Endothelial cell of umbilical vein (primary cell): Measurements from ENCODE around the gene PKNOX2. TPM values are rescaled to one million over a fixed set of nuclear protein-coding genes. Genes with fewer than 3 reads are reported as not detected.

ENCODE experiments used
- BruUV-seq: library from RNA; stranded (reverse); fragments of 400-500 nt; replicated peaks from 2 replicates; lab custom pipeline; 2021; lab: Mats Ljungman, UMichigan
- CTCF ChIA-PET: fragments of 300-600, 350-600 bp; sonication (Branson Sonifier 250); formaldehyde crosslinking; loops from one replicate; lab custom pipeline; 2021; ENCODE audit warnings: antibody characterized with exemption, inconsistent platforms; lab: Charles Lee
- POLR2A ChIA-PET: fragments of 300-600, 350-600 bp; sonication (Branson Sonifier 250); formaldehyde crosslinking; loops from one replicate; lab custom pipeline; 2021; ENCODE audit warnings: antibody characterized with exemption, inconsistent platforms; lab: Charles Lee
- DNase-seq: peaks from one replicate; pipeline ENCODE4 v3.0.0-alpha.2; 2011; ENCODE audit warnings: low read depth, low spot score
- FAIRE-seq: peaks from 2 replicates; lab custom pipeline; 2011; peaks lifted over from hg19 to GRCh38; lab: Jason Lieb, UNC
- H2AFZ ChIP-seq: 2 replicates; pipeline ENCODE4 v1.6.0; 2012; ENCODE audit warnings: low read depth, low read length, control low read depth, inconsistent platforms
- H3K27ac ChIP-seq: 2 replicates; pipeline ENCODE4 v1.5.1; 2011; ENCODE audit warnings: low read depth, mild to moderate bottlenecking, control low read depth, low read length, moderate library complexity; ENCODE audit not compliant: insufficient read depth
- H3K27me3 ChIP-seq, 2 experiments: 2 replicates each; pipeline versions ENCODE4 v1.6.0 to v1.6.1; 2011; ENCODE audit warnings: low read length in 2 of 2, mixed read lengths in 1 of 2; ENCODE audit not compliant: control insufficient read depth in 2 of 2, insufficient read depth in 2 of 2
- H3K36me3 ChIP-seq, 2 experiments: 2 replicates in 1 of 2; 3 replicates in 1 of 2; pipeline ENCODE4 v1.5.1; 2011; ENCODE audit warnings: low read length in 2 of 2, mild to moderate bottlenecking in 1 of 2, moderate library complexity in 1 of 2; ENCODE audit not compliant: control insufficient read depth in 2 of 2, insufficient read depth in 2 of 2; ENCODE audit errors: extremely low read depth in 1 of 2
- H3K4me1 ChIP-seq: 3 replicates; pipeline ENCODE4 v1.5.1; 2011; ENCODE audit warnings: mild to moderate bottlenecking, low read length; ENCODE audit not compliant: control insufficient read depth, insufficient read depth; ENCODE audit errors: extremely low read depth
- H3K4me2 ChIP-seq: 2 replicates; pipeline ENCODE4 v1.6.1; 2011; ENCODE audit warnings: low read length, control low read depth, mixed read lengths; ENCODE audit not compliant: insufficient read depth
- H3K4me3 ChIP-seq, 3 experiments: fragments of 200-600 bp in 1 of 3; sonication (generic), shearing (Covaris generic) in 1 of 3; replicated peaks in 1 of 3; 2 replicates each; pipeline ENCODE4 v1.5.1; 2011 to 2016; ENCODE audit warnings: control low read depth in 3 of 3, low read length in 3 of 3, mild to moderate bottlenecking in 2 of 3, inconsistent platforms in 1 of 3, low read depth in 1 of 3, moderate library complexity in 1 of 3; ENCODE audit not compliant: insufficient read depth in 1 of 3
- H3K79me2 ChIP-seq: 2 replicates; pipeline ENCODE4 v1.6.0; 2012; ENCODE audit warnings: low read length, inconsistent platforms; ENCODE audit not compliant: control insufficient read depth, insufficient read depth
- H3K9ac ChIP-seq: replicated peaks from 2 replicates; pipeline ENCODE3; 2011; ENCODE audit warnings: low read length, control low read depth; ENCODE audit not compliant: insufficient read depth; ENCODE audit errors: extremely low read depth
- H3K9me1 ChIP-seq: replicated peaks from 3 replicates; pipeline ENCODE4 v1.6.0; 2011; ENCODE audit warnings: mild to moderate bottlenecking, low read length; ENCODE audit not compliant: control insufficient read depth, insufficient read depth; ENCODE audit errors: extremely low read depth
- H3K9me3 ChIP-seq: replicated peaks from 2 replicates; pipeline ENCODE4 v1.5.1; 2012; ENCODE audit warnings: low read length, inconsistent platforms; ENCODE audit not compliant: control insufficient read depth, insufficient read depth
- H4K20me1 ChIP-seq: replicated peaks from 2 replicates; pipeline ENCODE3; 2011; ENCODE audit warnings: mild to moderate bottlenecking, low read length; ENCODE audit not compliant: control insufficient read depth, insufficient read depth; ENCODE audit errors: extremely low read depth
- CTCF ChIP-seq, 2 donors: IDR thresholded peaks; 1 replicate in 1 of 2; 2 replicates in 1 of 2; pipeline ENCODE4 v1.5.1; 2011; ENCODE audit warnings: low read length in 2 of 2, mild to moderate bottlenecking in 2 of 2, moderate library complexity in 2 of 2, control low read depth in 1 of 2, inconsistent platforms in 1 of 2, low read depth in 1 of 2; ENCODE audit not compliant: insufficient read depth in 1 of 2; ENCODE audit errors: extremely low read depth in 1 of 2
- EZH2 ChIP-seq: IDR thresholded peaks from 2 replicates; pipeline ENCODE4 v1.6.1; 2012; ENCODE audit warnings: borderline replicate concordance, low read depth, mild to moderate bottlenecking, moderate library complexity, low read length, inconsistent platforms; ENCODE audit not compliant: severe bottlenecking
- FOS ChIP-seq: IDR thresholded peaks from 2 replicates; pipeline ENCODE4 v1.6.1; 2011; ENCODE audit warnings: mild to moderate bottlenecking, low read length, moderate library complexity, borderline replicate concordance; ENCODE audit not compliant: insufficient read depth
- GATA2 ChIP-seq: IDR thresholded peaks from 2 replicates; pipeline ENCODE4 v1.7.0; 2011; ENCODE audit warnings: low read depth, mild to moderate bottlenecking, moderate library complexity, mixed read lengths, low read length; ENCODE audit not compliant: insufficient read length, insufficient read depth
- JUN ChIP-seq: IDR thresholded peaks from 2 replicates; pipeline ENCODE4 v1.6.1; 2011; ENCODE audit warnings: borderline replicate concordance, low read depth; ENCODE audit not compliant: insufficient read length, insufficient read depth
- MYC ChIP-seq: IDR thresholded peaks from one replicate; pipeline ENCODE4 v1.6.1; 2011; ENCODE audit warnings: mild to moderate bottlenecking, low read depth, low read length
- POLR2A ChIP-seq: IDR thresholded peaks from 2 replicates; pipeline ENCODE4 v1.6.1; 2012; ENCODE audit warnings: low read depth, mild to moderate bottlenecking, control low read depth, low read length
- POLR2AphosphoS5 ChIP-seq: IDR thresholded peaks from 2 replicates; pipeline ENCODE4 v1.6.1; 2012; ENCODE audit warnings: low read depth, mild to moderate bottlenecking, control low read depth, low read length, moderate library complexity; ENCODE audit not compliant: insufficient read depth
- dilution Hi-C: fragments of 300-500 bp; cut with MboI; formaldehyde crosslinking; loops from one replicate; pipeline ENCODE4 v1.15.0; 2019; ENCODE audit warnings: low sequenced_read_pairs; ENCODE audit not compliant: extremely low pct_ligation_motif_present
- intact Hi-C: fragments of 100-400 bp; cut with micrococcal nuclease; formaldehyde crosslinking; loops from one replicate; pipeline ENCODE4 v1.10.0; 2022
- polyA plus RNA-seq, 4 experiments: library from polyadenylated mRNA; depleted of rRNA in 3 of 4; stranded (reverse) in 3 of 4; unstranded in 1 of 4; fragments of >200 nt; gene quantifications; 2 replicates each; pipeline versions ENCODE4 v1.2.1 to v1.2.3, GENCODE V29; 2011 to 2012; ENCODE audit warnings: missing spikeins in 1 of 4
- total RNA-seq: library from RNA; stranded (reverse); gene quantifications from 2 replicates; pipeline ENCODE4 v1.2.3, GENCODE V29; 2021
- TF ChIP-seq, protein P1 (sequence below): IDR thresholded peaks from 2 replicates; pipeline ENCODE4 v1.6.1; 2011; ENCODE audit not compliant: insufficient read depth, insufficient read length

Gene PKNOX2
- total and polyA plus RNA-seq, 2 donors (not counting 3 experiments of a cell fraction or from before 2014, with no cell fraction given) = 0.11 to 0.91 TPM

DNA sequence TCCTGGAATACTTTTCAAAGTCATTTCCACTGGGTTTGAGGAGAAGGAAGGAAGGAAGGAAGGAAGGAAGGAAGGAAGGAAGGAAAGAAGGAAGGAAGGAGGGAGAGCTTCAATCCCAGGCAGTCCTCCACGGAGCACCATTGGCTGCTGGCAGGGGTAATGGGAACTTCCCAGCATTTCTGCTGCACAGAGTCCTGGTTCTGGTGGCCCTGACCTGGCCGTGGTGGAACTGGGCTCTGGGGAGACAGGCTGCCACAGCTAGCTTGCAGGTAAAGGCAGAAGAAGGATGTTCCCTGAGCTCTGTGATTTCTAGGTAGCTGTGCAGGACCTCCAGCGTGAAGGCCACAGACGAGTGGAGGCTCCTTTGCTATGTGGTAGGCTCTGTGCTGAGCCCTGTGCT, 10.6 kb downstream of the PKNOX2 start:
- no peak overlapping the region for H3K9ac ChIP-seq
- H3K9me3 ChIP-seq = no peaks in the 10 kb centered on the region
- dilution Hi-C loops = no loop called here
- FAIRE-seq (no peak), DNase-seq (no peak)
- TF ChIP-seq CTCF (IDR thresholded peaks at IDR 0.05; ENCODE audit: extremely low read depth in 1 of 2, insufficient read depth in 1 of 2, low read depth in 1 of 2, low read length in 2 of 2) (no peak), POLR2AphosphoS5 (no peak), FOS (no peak)
- H3K36me3 ChIP-seq = no peaks in the 10 kb centered on the region
- BruUV-seq = no TSS peak
- intact Hi-C loops = no loop called here
- H3K27me3 ChIP-seq = peaks cover 2 to 15% of the 10 kb centered on the region in 2 experiments
- POLR2A ChIA-PET = no interaction called here
- H2AFZ ChIP-seq = no peak overlapping the region
- no peak overlapping the region for H3K4me2 ChIP-seq
- no peaks in the 10 kb centered on the region for H3K79me2 ChIP-seq
- no peaks in the 10 kb centered on the region for H3K9me1 ChIP-seq
- no peaks in the 10 kb centered on the region for H3K4me1 ChIP-seq
- H4K20me1 ChIP-seq = no peaks in the 10 kb centered on the region
- CTCF ChIA-PET = interaction anchor here (0.9 to 3.4 kb wide), 3 partner anchors 11 to 171 kb away, joined by 3 to 17 read pairs (median 5); partner anchors contain the start of gene PKNOX2
- H3K4me3 ChIP-seq = no peak overlapping the region
- H3K27ac ChIP-seq = no peak overlapping the region

DNA sequence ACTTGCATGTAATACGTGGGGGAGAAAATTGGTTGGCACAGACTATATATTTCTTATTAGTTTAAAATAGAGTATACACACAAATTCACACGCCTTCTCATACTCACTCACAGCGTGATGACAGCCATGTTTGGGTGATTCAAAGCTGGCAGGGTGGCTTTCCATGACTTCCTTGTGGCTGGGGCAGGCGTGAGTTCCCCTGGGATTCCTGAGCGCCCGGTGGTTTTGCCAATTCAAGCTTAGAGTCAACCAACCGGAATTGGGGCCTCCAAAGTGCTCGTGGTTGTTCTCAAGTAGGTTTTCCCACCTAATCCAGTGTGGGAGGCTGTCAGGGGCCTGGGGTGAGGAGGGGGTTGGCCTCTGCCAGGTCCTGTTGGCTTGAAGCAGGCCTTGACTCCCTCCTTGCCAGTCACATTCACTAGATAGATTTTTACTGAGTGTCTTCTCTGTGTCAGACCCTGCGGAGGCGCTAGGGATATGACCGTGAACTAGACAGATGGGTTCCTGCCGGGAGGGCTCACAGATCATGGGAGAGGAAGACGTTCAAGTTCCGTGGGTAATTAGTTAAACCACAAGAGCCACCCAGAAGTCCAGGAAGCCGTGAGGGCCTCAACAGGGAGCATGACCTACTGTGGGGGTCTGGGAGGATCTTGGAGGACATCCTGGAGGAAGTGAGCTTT, 11.5 kb downstream of the PKNOX2 start:
- Histone ChIP-seq H3K79me2 (no peaks in the 10 kb centered on the region), H4K20me1 (no peaks in the 10 kb centered on the region), H3K36me3 (no peaks in the 10 kb centered on the region), H3K27me3 (peaks cover 0 to 15% of the 10 kb centered on the region in 2 experiments), H3K4me3 (no peak overlapping the region), H3K27ac (no peak overlapping the region), H3K9ac (no peak overlapping the region), H3K9me1 (no peaks in the 10 kb centered on the region), H2AFZ (no peak overlapping the region), H3K4me1 (no peaks in the 10 kb centered on the region), H3K4me2 (no peak overlapping the region), H3K9me3 (no peaks in the 10 kb centered on the region)
- intact Hi-C loops (no loop called here), dilution Hi-C loops (no loop called here)
- FAIRE-seq = no peak
- POLR2A ChIA-PET = no interaction called here
- BruUV-seq = no TSS peak
- CTCF ChIA-PET = interaction anchor here (1.5 kb wide), 1 partner anchor 170 kb away, joined by 5 read pairs; no protein-coding TSS in a partner anchor
- no peak for DNase-seq
- no peak for TF ChIP-seq POLR2A
- no peak for TF ChIP-seq POLR2AphosphoS5
- TF ChIP-seq JUN = no peak
- no peak for TF ChIP-seq EZH2
- TF ChIP-seq GATA2 = no peak
- TF ChIP-seq MYC = no peak
- TF ChIP-seq CTCF (IDR thresholded peaks at IDR 0.05; ENCODE audit: extremely low read depth in 1 of 2, insufficient read depth in 1 of 2, low read depth in 1 of 2, low read length in 2 of 2) = no peak
- TF ChIP-seq, protein P1, sequence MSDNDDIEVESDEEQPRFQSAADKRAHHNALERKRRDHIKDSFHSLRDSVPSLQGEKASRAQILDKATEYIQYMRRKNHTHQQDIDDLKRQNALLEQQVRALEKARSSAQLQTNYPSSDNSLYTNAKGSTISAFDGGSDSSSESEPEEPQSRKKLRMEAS = no peak
- no peak for TF ChIP-seq FOS
